Stomach (tissue), 9 donors: ENCODE results near the gene RNF220. TPM values are rescaled to one million over a fixed set of nuclear protein-coding genes. Genes with fewer than 3 reads are reported as not detected.

Experiments
- DNase-seq, 2 donors: peaks; one replicate each; pipeline versions ENCODE4 v3.0.0 to v3.0.0-alpha.2; 2013 to 2019
- H3K27ac ChIP-seq, 5 donors: fragments of 200-600 bp in 4 of 5; sonication (generic) in 4 of 5; one replicate each; pipeline ENCODE4 v1.5.1; 2013 to 2019; ENCODE audit warnings: mild to moderate bottlenecking in 1 of 5, moderate library complexity in 1 of 5
- H3K27me3 ChIP-seq, 3 donors: fragments of 200-600 bp; sonication (generic); one replicate each; pipeline ENCODE4 v1.5.1; 2017 to 2019; ENCODE audit warnings: mixed run types in 1 of 3
- H3K36me3 ChIP-seq, 4 donors: fragments of 200-600 bp; sonication (generic); 1 replicate in 3 of 4; 2 replicates in 1 of 4; pipeline ENCODE4 v1.5.1; 2016 to 2019
- H3K4me1 ChIP-seq, 4 donors: fragments of 200-600 bp; sonication (generic); one replicate each; pipeline ENCODE4 v1.5.1; 2016 to 2019
- H3K4me3 ChIP-seq, 4 donors: fragments of 200-600 bp; sonication (generic) in 3 of 4; one replicate each; pipeline ENCODE4 v1.5.1; 2016 to 2019; ENCODE audit warnings: mild to moderate bottlenecking in 1 of 4
- H3K9me3 ChIP-seq, 4 donors: fragments of 200-600 bp; sonication (generic); one replicate each; pipeline ENCODE4 v1.5.1; 2016 to 2019
- CTCF ChIP-seq, 7 experiments: fragments of 450-650 bp in 4 of 7; fragments of 200-600 bp in 3 of 7; sonication (generic) in 3 of 7; IDR thresholded peaks; one replicate each; pipeline ENCODE4 v1.5.1; 2016 to 2019; ENCODE audit warnings: antibody characterized with exemption in 7 of 7, control low read depth in 2 of 7, mild to moderate bottlenecking in 1 of 7
- EP300 ChIP-seq: sonication (generic); formaldehyde crosslinking; IDR thresholded peaks from one replicate; pipeline ENCODE4 v1.6.1; 2017; ENCODE audit warnings: antibody characterized with exemption
- POLR2A ChIP-seq, 4 donors: fragments of 450-650 bp; IDR thresholded peaks; one replicate each; pipeline ENCODE4 v1.6.1; 2016; ENCODE audit warnings: antibody characterized with exemption in 4 of 4, control low read depth in 2 of 4, mild to moderate bottlenecking in 1 of 4, moderate library complexity in 1 of 4
- POLR2AphosphoS5 ChIP-seq, 3 donors: sonication (generic); formaldehyde crosslinking; IDR thresholded peaks; one replicate each; pipeline ENCODE4 v1.6.1; 2016; ENCODE audit warnings: antibody characterized with exemption in 3 of 3
- WGBS, 5 donors: extraction: QIAGEN DNeasy Blood & Tissue Kit in 3 of 5; methylation state at CpG; one replicate each; pipeline versions ENCODE4 v1.1.5 to v1.1.7; 2013 to 2018; 5-methylcytosine and 5-hydroxymethylcytosine counted together
- intact Hi-C: fragments of 100-400 bp; cut with DNase I; formaldehyde crosslinking; loops from one replicate; pipeline ENCODE4 v1.15.1; 2023; ENCODE audit warnings: low total_unique reads
- polyA plus RNA-seq, 3 donors: library from polyadenylated mRNA; stranded (reverse); fragments of 200-250 nt; gene quantifications; one replicate each; pipeline ENCODE4 v1.2.3, GENCODE V29; 2013
- total RNA-seq, 5 donors: library from RNA; depleted of rRNA; stranded (reverse); fragments of >200 nt; gene quantifications; one replicate each; pipeline versions ENCODE4 v1.1.0 to v1.2.3, GENCODE V29; 2014 to 2016
- donor health status: healthy with polysubstance abuse.
- donor health status: Bipolar disorder and iron deficiency.
- donor health status: healthy.

RNF220 gene
- total and polyA plus RNA-seq, 8 donors, result 21.0 to 207 (median 47.2) TPM

GRCh38 chr1:44368471-44369151 lies 36.4 kb upstream of the RNF220 start:
- TF ChIP-seq POLR2A (IDR thresholded peaks at IDR 0.05) (no peak), CTCF (IDR thresholded peaks at IDR 0.05) (no peak), POLR2AphosphoS5 (IDR thresholded peaks at IDR 0.05) (no peak), EP300 (no peak)

GRCh38 chr1:44371206-44371605 lies 33.8 kb upstream of the RNF220 start:
- DNase-seq, result no peak
- Histone ChIP-seq H3K36me3 (no peaks in the 10 kb centered on the region), H3K9me3 (no peaks in the 10 kb centered on the region), H3K4me1 (no peaks in the 10 kb centered on the region), H3K4me3 (no peak overlapping the region), H3K27me3 (no peaks in the 10 kb centered on the region), H3K27ac (no peak overlapping the region)
- TF ChIP-seq EP300 (no peak), POLR2AphosphoS5 (IDR thresholded peaks at IDR 0.05) (no peak), CTCF (IDR thresholded peaks at IDR 0.05) (no peak), POLR2A (IDR thresholded peaks at IDR 0.05) (no peak)
- intact Hi-C loops, result no loop called here

More at GRCh38 chr1:44368471-44369151, 36.4 kb upstream of the RNF220 start:
- no peaks in the 10 kb centered on the region for H3K4me1 ChIP-seq
- H3K27ac ChIP-seq, result no peak overlapping the region
- 74 to 83% (median 79%) methylated on average over 12 of the region's 12 CpGs for WGBS, 5 donors
- no peaks in the 10 kb centered on the region for H3K9me3 ChIP-seq
- intact Hi-C loops, result no loop called here
- DNase-seq, result no peak
- H3K27me3 ChIP-seq, result peaks cover 0 to 7% (median 0%) of the 10 kb centered on the region in 3 donors
- no peak overlapping the region for H3K4me3 ChIP-seq
- no peaks in the 10 kb centered on the region for H3K36me3 ChIP-seq

GRCh38 chr1:44375547-44375946 lies 29.5 kb upstream of the RNF220 start:
- no peak overlapping the region for H3K4me3 ChIP-seq
- DNase-seq, result no peak
- no peaks in the 10 kb centered on the region for H3K36me3 ChIP-seq
- H3K4me1 ChIP-seq, result no peaks in the 10 kb centered on the region
- TF ChIP-seq CTCF (IDR thresholded peaks at IDR 0.05), result no peak
- TF ChIP-seq POLR2AphosphoS5 (IDR thresholded peaks at IDR 0.05), result no peak
- no peak for TF ChIP-seq POLR2A (IDR thresholded peaks at IDR 0.05)
- TF ChIP-seq EP300, result no peak
- intact Hi-C loops, result loop anchor here (5.0 kb wide), 1 partner anchor 222 kb away; no protein-coding TSS in a partner anchor
- no peak overlapping the region for H3K27ac ChIP-seq
- H3K9me3 ChIP-seq, result no peaks in the 10 kb centered on the region
- H3K27me3 ChIP-seq, result no peaks in the 10 kb centered on the region
- 93 to 98% (median 96%) methylated on average over 6 of the region's 6 CpGs for WGBS, 5 donors

GRCh38 chr1:44377925-44378784 lies 26.9 kb upstream of the RNF220 start:
- H3K4me1 ChIP-seq, result no peaks in the 10 kb centered on the region
- intact Hi-C loops, result loop anchor here (5.0 kb wide), 1 partner anchor 219 kb away; no protein-coding TSS in a partner anchor
- H3K36me3 ChIP-seq, result no peaks in the 10 kb centered on the region
- 56 to 68% (median 61%) methylated on average over 12 of the region's 12 CpGs for WGBS, 5 donors
- TF ChIP-seq POLR2AphosphoS5 (IDR thresholded peaks at IDR 0.05), result no peak
- peak in 5 of 7 experiments; percentile 40 to 65 (median 45) for TF ChIP-seq CTCF (IDR thresholded peaks at IDR 0.05)
- DNase-seq, result peak; percentile 57 to 78
- H3K27ac ChIP-seq, result no peak overlapping the region
- no peaks in the 10 kb centered on the region for H3K9me3 ChIP-seq
- H3K4me3 ChIP-seq, result no peak overlapping the region
- H3K27me3 ChIP-seq, result no peaks in the 10 kb centered on the region
